Smooth muscle cell (in vitro differentiated cells): ENCODE data around the gene PITPNC1. TPM values are rescaled to one million over a fixed set of nuclear protein-coding genes. Genes with fewer than 3 reads are reported as not detected.

Experiments used
- DNase-seq: peaks from one replicate; lab custom pipeline; 2025; ENCODE audit not compliant: unreplicated experiment; lab: John Stamatoyannopoulos, UW
- H2AFZ ChIP-seq: fragments of 200-600 bp; sonication (generic); 2 replicates; pipeline ENCODE4 v1.6.0; 2016; ENCODE audit warnings: antibody characterized with exemption, low read depth, mild to moderate bottlenecking
- H3F3A ChIP-seq: fragments of 200-600 bp; sonication (generic); 2 replicates; pipeline ENCODE4 v1.6.0; 2017; ENCODE audit warnings: antibody characterized with exemption, low read depth
- H3K27ac ChIP-seq: fragments of 200-600 bp; sonication (generic); 2 replicates; pipeline ENCODE4 v1.5.1; 2016; ENCODE audit warnings: low read depth, mild to moderate bottlenecking
- H3K27me3 ChIP-seq: fragments of 200-600 bp; sonication (generic); 2 replicates; pipeline ENCODE4 v1.6.1; 2016; ENCODE audit warnings: low read depth, mild to moderate bottlenecking
- H3K36me3 ChIP-seq: fragments of 200-600 bp; sonication (generic); 2 replicates; pipeline ENCODE4 v1.5.1; 2016; ENCODE audit warnings: low read depth
- H3K4me1 ChIP-seq: fragments of 200-600 bp; sonication (generic); 2 replicates; pipeline ENCODE4 v1.5.1; 2016; ENCODE audit warnings: low read depth
- H3K4me2 ChIP-seq: fragments of 200-600 bp; sonication (generic); 2 replicates; pipeline ENCODE4 v1.6.0; 2016; ENCODE audit warnings: mild to moderate bottlenecking
- H3K4me3 ChIP-seq: fragments of 200-600 bp; sonication (generic); 2 replicates; pipeline ENCODE4 v1.5.1; 2016; ENCODE audit warnings: mild to moderate bottlenecking
- H3K79me2 ChIP-seq: fragments of 200-600 bp; sonication (generic); 2 replicates; pipeline ENCODE4 v1.6.0; 2016; ENCODE audit warnings: low read depth, mild to moderate bottlenecking
- H3K9ac ChIP-seq: fragments of 200-600 bp; sonication (generic); 2 replicates; pipeline ENCODE4 v1.6.0; 2016; ENCODE audit warnings: low read depth
- H3K9me3 ChIP-seq: fragments of 200-600 bp; sonication (generic); replicated peaks from 2 replicates; pipeline ENCODE4 v1.5.1; 2016; ENCODE audit warnings: low read depth
- H4K20me1 ChIP-seq: fragments of 200-600 bp; sonication (generic); 2 replicates; pipeline ENCODE4 v1.6.0; 2016; ENCODE audit warnings: low read depth
- WGBS: methylation state at CpG from one replicate; pipeline ENCODE4 v1.1.7; 2016; ENCODE audit warnings: low lambda C conversion rate; 5-methylcytosine and 5-hydroxymethylcytosine counted together
- microRNA counts: library from miRNA; unstranded; fragments of <30 nt; microRNA quantifications from one replicate; lab custom pipeline; 2016
- microRNA-seq: library from miRNA; unstranded; fragments of <30 nt; microRNA quantifications from one replicate; pipeline ENCODE4, GENCODE V29; 2016; ENCODE audit warnings: borderline number of aligned reads
- polyA plus RNA-seq: library from polyadenylated mRNA; unstranded; fragments of >200 nt; fragmentation: Nextera tagmentation; extraction: Ambion mirVana; gene quantifications from 2 replicates; pipeline ENCODE4 v1.2.1, GENCODE V29; 2016
- small RNA-seq: library from RNA; depleted of rRNA; stranded (forward); fragments of <200 nt; gene quantifications from one replicate; pipeline ENCODE3, GENCODE V24; 2014
- total RNA-seq: library from RNA; depleted of rRNA; stranded (reverse); fragments of >200 nt; gene quantifications from 2 replicates; pipeline ENCODE4 v1.2.3, GENCODE V29; 2014
- TF ChIP-seq, protein P1 (sequence below): fragments of 200-600 bp; sonication (generic); IDR thresholded peaks from 2 replicates; pipeline ENCODE4 v1.5.1; 2017; ENCODE audit warnings: borderline replicate concordance, mild to moderate bottlenecking, antibody characterized with exemption; ENCODE audit not compliant: insufficient read depth, poor library complexity, severe bottlenecking

PITPNC1 gene
- total and polyA plus RNA-seq, 2 experiments from 2014 or later = 9.6 to 12.5 TPM

GRCh38 chr17:67730731-67731130 lies 353.6 kb downstream of the PITPNC1 start:
- WGBS = 83% methylated on average over 7 of the region's 7 CpGs
- Histone ChIP-seq H2AFZ (no peak overlapping the region), H3K9me3 (no peaks in the 10 kb centered on the region), H3K4me3 (no peak overlapping the region), H3K79me2 (no peaks in the 10 kb centered on the region), H3K4me1 (no peaks in the 10 kb centered on the region), H3K27ac (no peak overlapping the region), H3K27me3 (no peaks in the 10 kb centered on the region), H4K20me1 (peaks cover 8% of the 10 kb centered on the region), H3K4me2 (no peak overlapping the region), H3K9ac (no peak overlapping the region), H3K36me3 (peaks cover 49% of the 10 kb centered on the region), H3F3A (no peaks in the 10 kb centered on the region)
- TF ChIP-seq, protein P1, sequence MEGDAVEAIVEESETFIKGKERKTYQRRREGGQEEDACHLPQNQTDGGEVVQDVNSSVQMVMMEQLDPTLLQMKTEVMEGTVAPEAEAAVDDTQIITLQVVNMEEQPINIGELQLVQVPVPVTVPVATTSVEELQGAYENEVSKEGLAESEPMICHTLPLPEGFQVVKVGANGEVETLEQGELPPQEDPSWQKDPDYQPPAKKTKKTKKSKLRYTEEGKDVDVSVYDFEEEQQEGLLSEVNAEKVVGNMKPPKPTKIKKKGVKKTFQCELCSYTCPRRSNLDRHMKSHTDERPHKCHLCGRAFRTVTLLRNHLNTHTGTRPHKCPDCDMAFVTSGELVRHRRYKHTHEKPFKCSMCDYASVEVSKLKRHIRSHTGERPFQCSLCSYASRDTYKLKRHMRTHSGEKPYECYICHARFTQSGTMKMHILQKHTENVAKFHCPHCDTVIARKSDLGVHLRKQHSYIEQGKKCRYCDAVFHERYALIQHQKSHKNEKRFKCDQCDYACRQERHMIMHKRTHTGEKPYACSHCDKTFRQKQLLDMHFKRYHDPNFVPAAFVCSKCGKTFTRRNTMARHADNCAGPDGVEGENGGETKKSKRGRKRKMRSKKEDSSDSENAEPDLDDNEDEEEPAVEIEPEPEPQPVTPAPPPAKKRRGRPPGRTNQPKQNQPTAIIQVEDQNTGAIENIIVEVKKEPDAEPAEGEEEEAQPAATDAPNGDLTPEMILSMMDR = no peak
- no peak for DNase-seq

DNA sequence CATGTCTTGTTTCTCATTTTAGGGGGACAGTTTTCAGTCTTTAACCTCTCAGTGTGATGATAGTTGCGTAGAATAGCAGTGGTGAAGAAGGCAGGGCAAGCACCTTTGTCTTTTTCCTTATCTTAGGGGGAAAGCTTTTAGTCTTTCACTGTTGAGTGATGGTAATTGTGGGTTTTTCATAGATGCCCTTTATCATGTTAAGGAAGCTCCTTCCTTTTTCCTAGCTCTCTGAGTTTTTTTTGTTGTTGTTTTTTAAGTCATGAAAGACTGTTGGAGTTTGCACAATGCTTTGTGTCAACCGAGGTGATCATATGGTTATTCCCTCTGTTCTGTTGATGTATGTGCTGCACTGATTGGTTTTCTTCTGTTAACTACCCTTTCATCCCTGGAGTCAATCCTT lies 356.4 kb downstream of the PITPNC1 start:
- H4K20me1 ChIP-seq = peaks cover 8% of the 10 kb centered on the region
- no peak overlapping the region for H3K27ac ChIP-seq
- TF ChIP-seq, protein P1 = no peak
- H3K79me2 ChIP-seq = no peaks in the 10 kb centered on the region
- no peak overlapping the region for H3K4me3 ChIP-seq
- H3K27me3 ChIP-seq = no peaks in the 10 kb centered on the region
- H3K9me3 ChIP-seq = no peaks in the 10 kb centered on the region
- H2AFZ ChIP-seq = no peak overlapping the region
- H3K4me1 ChIP-seq = no peaks in the 10 kb centered on the region
- no peak for DNase-seq
- H3K36me3 ChIP-seq = peaks cover 43% of the 10 kb centered on the region
- H3K9ac ChIP-seq = no peak overlapping the region
- 71% methylated on average over 2 of the region's 2 CpGs for WGBS
- no peak overlapping the region for H3K4me2 ChIP-seq
- no peaks in the 10 kb centered on the region for H3F3A ChIP-seq

DNA sequence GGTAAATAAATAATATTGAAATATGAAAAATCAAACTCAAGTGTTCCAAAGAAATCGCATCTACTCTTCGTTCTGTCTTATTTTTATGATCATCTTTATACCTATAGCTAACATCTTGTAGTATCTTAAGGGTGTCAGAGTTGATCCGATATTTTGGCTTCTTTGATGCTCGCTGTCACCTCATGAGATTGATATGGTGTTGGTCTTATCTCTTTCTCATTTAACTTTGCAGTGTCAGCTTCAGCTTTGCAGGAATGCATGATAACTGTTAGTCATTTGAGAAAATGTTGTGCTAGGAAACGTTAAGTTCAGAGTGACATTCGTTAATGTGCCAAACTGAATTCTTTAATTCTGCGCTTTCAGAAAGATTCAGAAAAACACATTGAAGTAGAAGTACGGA lies 360.1 kb downstream of the PITPNC1 start:
- 95% methylated on average over 8 of the region's 8 CpGs for WGBS
- Histone ChIP-seq H3F3A (no peaks in the 10 kb centered on the region), H3K79me2 (no peaks in the 10 kb centered on the region)

GRCh38 chr17:67742025-67742424 lies 364.9 kb downstream of the PITPNC1 start:
- H3K36me3 ChIP-seq = peaks cover 48% of the 10 kb centered on the region
- H3K27me3 ChIP-seq = no peaks in the 10 kb centered on the region
- no peak overlapping the region for H2AFZ ChIP-seq
- H3K9ac ChIP-seq = no peak overlapping the region
- 97% methylated on average over 2 of the region's 2 CpGs for whole genome bisulfite sequencing
- no peaks in the 10 kb centered on the region for H4K20me1 ChIP-seq
- no peaks in the 10 kb centered on the region for H3K79me2 ChIP-seq
- H3K4me2 ChIP-seq = no peak overlapping the region
- no peaks in the 10 kb centered on the region for H3K4me1 ChIP-seq
- no peak overlapping the region for H3K4me3 ChIP-seq
- H3K27ac ChIP-seq = no peak overlapping the region
- H3F3A ChIP-seq = no peaks in the 10 kb centered on the region
- H3K9me3 ChIP-seq = no peaks in the 10 kb centered on the region
- no peak for DNase-seq
- TF ChIP-seq, protein P1 = no peak

More for the DNA sequence above, 360.1 kb downstream of the PITPNC1 start:
- peaks cover 32% of the 10 kb centered on the region for H3K36me3 ChIP-seq
- H3K27ac ChIP-seq = no peak overlapping the region
- no peak overlapping the region for H3K4me3 ChIP-seq
- H3K27me3 ChIP-seq = no peaks in the 10 kb centered on the region
- no peak for DNase-seq
- no peaks in the 10 kb centered on the region for H3K4me1 ChIP-seq
- TF ChIP-seq, protein P1 = no peak
- H2AFZ ChIP-seq = no peak overlapping the region
- H3K9me3 ChIP-seq = no peaks in the 10 kb centered on the region
- no peak overlapping the region for H3K4me2 ChIP-seq
- H4K20me1 ChIP-seq = peaks cover 8% of the 10 kb centered on the region
- no peak overlapping the region for H3K9ac ChIP-seq

MicroRNAs within 50 kb of the gene (microRNA counts, 767-probe panel; counts per million panel counts)
- microRNA hsa-miR-548aa (lab: Ali Mortazavi, UCI) (2,548 counts per million, percentile 11 among the panel's probes with 10 or more counts), microRNA hsa-miR-548d-3p (lab: Ali Mortazavi, UCI) (183 counts per million), microRNA hsa-miR-548d-5p (lab: Ali Mortazavi, UCI) (183 counts per million)

Small RNA genes within 50 kb of the gene (microRNA-seq; reads per million reads assigned to microRNA genes)
- gene MIR548AA2 (not detected), gene MIR548D2 (not detected)

Small RNA genes within 50 kb of the gene (small RNA-seq; reads per million reads assigned to genes)
- not detected for gene MIR548AA2
- gene MIR548D2 = not detected
- gene RF00019 = not detected
- not detected for gene RN7SL756P
- 5.1 reads per million, percentile 63 among the genes with 10 or more reads in this experiment for gene SNORA38B

Other genes starting within 250 kb of the PITPNC1 start
- 34.4 and 67.4 TPM in 2 replicates for gene HELZ, start 132.1 kb upstream of the PITPNC1 start, total RNA-seq
- gene HELZ, start 132.1 kb upstream of the PITPNC1 start, polyA plus RNA-seq = 18.8 and 25.6 TPM in 2 replicates
- gene PSMD12, start 10.7 kb upstream of the PITPNC1 start, total RNA-seq = 34.7 and 48.4 TPM in 2 replicates
- gene PSMD12, start 10.7 kb upstream of the PITPNC1 start, polyA plus RNA-seq = 51.7 and 65.9 TPM in 2 replicates